ENCODE measurements around the gene ZNF439.
"Not testable (repeated sequence)": the region's sequence is repeated elsewhere in the genome, so short reads cannot be mapped to it uniquely, and the experiment has no call there.

ZNF439 gene

GRCh38 chr19:11848594-11849469 lies at the start of gene ZNF439:
TSS of gene ZNF439 (plus strand) at chr19:11848726. CDS start at chr19:11848868, 142 bp downstream.
- peak; percentile 93 for DNase-seq
- peak; percentile 99 for ATAC-seq

DNA sequence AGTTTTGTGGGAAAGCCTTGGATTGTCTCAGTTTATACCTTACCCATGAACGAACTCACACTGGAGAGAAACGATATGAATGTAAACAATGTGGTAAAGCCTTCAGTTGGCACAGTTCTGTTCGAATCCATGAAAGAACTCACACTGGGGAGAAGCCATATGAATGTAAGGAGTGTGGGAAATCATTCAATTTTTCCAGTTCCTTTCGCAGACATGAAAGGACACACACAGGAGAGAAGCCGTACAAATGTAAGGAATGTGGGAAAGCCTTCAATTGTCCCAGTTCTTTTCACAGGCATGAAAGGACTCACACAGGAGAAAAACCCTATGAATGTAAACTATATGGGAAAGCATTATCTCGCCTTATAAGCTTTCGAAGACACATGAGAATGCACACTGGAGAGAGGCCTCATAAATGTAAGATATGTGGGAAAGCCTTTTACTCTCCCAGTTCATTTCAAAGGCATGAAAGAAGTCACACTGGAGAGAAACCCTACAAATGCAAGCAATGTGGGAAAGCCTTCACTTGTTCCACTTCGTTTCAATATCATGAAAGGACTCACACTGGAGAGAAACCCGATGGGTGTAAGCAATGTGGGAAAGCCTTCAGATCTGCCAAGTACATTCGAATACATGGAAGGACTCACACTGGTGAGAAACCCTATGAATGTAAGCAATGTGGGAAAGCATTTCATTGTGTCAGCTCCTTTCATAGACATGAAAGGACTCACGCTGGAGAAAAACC lies 42.0 kb upstream of the ZNF439 start:
- no peak for ATAC-seq
- no peak for DNase-seq

DNA sequence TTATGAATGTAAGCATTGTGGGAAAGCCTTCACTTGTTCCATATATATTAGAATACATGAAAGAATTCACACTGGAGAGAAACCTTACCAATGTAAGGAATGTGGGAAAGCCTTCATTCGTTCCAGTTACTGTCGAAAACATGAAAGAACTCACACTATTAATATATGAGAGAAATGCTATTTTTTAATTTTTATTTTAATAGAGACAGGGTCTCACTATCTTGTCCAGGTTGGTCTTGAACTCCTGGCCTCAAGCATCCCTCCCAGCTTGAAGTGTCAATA lies 41.5 kb upstream of the ZNF439 start:
- DNase-seq (no peak), ATAC-seq (no peak)

DNA sequence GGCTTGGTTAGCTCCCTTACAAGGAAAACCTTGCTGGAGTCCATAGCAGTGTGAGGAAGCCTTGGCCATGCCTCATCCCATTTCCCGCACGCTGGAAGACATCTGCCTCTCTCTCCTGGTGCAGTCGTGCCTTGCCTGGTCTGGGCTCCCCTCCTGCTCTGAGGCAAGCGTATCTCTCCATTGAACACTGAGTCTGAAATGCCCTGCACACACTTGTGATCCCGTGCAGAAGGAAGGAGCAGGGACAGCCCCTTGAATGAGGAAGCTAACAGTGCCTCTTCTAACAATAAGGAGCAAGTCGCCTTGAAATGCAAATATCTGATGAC lies 34.9 kb upstream of the ZNF439 start:
- DNase-seq (no peak), ATAC-seq (peak; percentile 48)

DNA sequence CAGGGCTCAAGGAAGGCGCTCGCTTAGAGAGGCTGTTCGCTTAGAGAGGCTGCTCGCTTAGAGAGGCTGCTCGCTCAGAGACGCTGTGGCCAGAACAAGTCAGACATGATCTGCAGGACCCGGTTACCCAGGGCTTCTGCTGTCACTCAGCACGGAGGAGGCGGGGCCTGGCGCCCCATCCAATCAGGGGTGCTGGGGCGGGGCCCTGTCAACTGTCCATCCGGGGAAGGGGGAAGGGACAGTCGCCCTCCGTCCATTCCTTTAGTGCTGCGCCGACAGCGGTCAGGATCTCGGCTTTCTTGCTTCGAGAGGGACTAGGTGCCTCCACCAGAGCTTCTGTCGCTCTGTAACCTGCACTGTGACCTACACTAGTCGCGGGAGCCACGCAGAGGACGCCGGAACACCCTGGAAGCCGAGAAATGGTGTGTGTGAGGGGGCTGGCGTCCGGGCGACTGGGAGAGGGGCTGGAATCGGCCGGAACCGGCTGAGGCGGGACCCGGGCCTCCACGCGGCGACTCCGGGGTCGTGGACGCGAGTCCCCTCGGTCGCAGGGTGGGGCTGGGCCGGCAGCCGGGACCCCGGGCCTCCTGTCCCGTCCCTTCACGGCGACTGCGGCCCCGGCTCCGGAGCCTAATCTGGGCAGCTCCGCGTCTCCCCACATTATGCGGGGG lies 34.4 kb upstream of the ZNF439 start, which contains the start of gene ZNF440:
Gene ZNF440, plus strand, starts transcription at position 245 of the 671 bp plus-strand sequence. Its CDS starts 175 bp downstream, at position 420.
- peak; percentile 100 for ATAC-seq
- peak; percentile 93 for DNase-seq

DNA sequence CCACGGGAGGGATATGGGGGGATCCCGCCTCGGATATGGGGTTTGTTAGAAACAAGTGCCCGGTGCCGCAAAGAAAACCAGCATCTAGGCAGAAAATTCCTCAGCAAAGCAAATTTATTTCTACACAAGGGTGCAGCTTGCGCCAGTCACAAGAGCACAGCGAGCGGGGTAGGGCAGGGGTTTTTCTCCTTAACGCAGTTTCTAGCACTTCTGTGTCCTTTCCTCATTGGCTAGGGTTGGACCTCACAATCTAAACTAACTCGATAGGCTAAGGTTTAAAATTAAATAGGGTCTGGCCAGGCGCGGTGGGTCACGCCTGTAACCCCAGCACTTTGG lies 33.9 kb upstream of the ZNF439 start:
- no peak for ATAC-seq
- DNase-seq = no peak

DNA sequence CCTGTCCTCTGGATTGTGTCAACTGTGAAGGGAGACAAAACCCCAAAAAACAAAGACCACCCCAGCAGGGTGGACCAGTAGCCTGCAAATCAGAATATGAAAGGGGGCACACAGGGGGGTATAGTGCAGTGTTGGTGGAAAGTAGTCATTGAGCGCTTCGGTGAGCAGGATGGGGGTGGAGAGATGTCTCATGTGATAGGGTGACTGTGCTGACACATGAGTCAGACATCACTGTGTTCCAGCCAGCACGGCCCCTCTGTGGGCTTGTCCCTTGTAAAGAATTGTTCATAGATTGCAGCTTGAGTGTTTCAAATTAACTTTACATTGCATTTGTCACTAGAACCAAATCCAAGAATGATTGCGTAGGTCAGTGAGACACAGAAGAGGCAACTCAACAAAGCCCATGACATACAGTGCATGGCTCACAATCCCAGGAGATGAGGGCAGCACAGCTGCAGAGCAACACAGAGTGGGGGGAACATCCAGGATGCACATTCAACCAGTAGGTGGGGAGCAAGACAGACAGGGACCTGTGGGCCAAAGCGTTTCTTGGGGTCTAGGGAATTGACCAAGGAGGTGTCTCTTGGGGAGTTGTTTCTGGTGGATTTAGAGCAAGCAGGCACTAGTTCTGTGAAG lies 26.9 kb upstream of the ZNF439 start:
- ATAC-seq (peak; percentile 46), DNase-seq (no peak)

- DNase-seq = not testable (repeated sequence)
- ATAC-seq = peak; percentile 23
These were observed 19.3 kb upstream of the ZNF439 start for GRCh38 chr19:11828957-11829876.

DNA sequence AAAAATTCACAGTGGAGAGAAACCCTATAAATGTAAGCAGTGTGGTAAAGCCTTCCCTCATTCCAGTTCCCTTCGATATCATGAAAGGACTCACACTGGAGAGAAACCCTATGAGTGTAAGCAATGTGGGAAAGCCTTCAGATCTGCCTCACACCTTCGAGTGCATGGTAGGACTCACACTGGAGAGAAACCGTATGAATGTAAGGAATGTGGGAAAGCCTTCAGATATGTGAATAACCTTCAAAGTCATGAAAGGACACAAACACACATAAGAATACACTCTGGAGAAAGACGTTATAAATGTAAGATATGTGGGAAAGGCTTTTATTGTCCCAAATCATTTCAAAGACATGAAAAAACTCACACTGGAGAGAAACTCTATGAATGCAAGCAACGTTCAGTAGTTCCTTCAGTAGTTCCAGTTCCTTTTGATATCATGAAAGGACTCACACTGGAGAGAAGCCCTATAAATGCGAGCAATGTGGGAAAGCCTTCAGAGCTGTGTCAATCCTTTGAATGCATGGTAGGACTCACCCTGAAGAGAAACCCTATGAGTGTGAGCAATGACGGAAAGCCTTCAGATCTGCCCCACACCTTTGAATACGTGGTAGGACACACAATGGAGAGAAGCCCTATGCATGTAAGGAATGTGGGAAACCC lies 16.1 kb upstream of the ZNF439 start:
- DNase-seq (no peak), ATAC-seq (no peak)

- no peak for DNase-seq
- ATAC-seq = no peak
These were observed 15.0 kb upstream of the ZNF439 start for GRCh38 chr19:11833541-11833940.

- not testable (repeated sequence) for DNase-seq, ATAC-seq
These were observed 12.9 kb upstream of the ZNF439 start for GRCh38 chr19:11835626-11836066.

GRCh38 chr19:11843722-11844121 lies 4.8 kb upstream of the ZNF439 start:
- no peak for DNase-seq

DNA sequence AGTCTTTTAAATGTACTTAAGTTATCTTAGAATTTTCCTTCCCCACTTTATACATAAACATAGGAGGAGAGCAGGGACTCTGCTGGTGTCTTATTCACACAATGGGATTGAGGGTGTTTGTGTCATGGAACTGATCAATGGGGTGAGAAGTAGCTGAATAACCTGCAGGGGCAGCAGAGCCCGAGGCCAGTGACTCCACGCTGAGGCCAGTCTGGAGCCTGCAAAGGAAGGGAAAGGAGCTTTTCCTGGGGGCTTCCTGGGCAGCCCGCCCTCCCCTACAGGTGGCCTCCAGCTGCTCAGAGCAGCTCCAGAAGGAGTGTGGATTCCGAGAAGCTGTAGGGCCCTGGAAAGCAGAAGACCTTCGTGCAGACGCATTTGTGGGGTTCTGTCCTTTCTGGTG lies 911 bp upstream of the ZNF439 start:
- DNase-seq, ATAC-seq: not testable (repeated sequence)

More at GRCh38 chr19:11843722-11844121, 4.8 kb upstream of the ZNF439 start:
- no peak for ATAC-seq

GRCh38 chr19:11848200-11848593 lies 329 bp upstream of the ZNF439 start:
- ATAC-seq = no peak
- DNase-seq = no peak

- DNase-seq, ATAC-seq: not testable (repeated sequence)
These were observed 1.8 kb downstream of the ZNF439 start for GRCh38 chr19:11850289-11850688.

- ATAC-seq (no peak), DNase-seq (no peak)
These were observed 4.8 kb downstream of the ZNF439 start for GRCh38 chr19:11853358-11853757.

- ATAC-seq (no peak), DNase-seq (no peak)
These were observed 8.2 kb downstream of the ZNF439 start for GRCh38 chr19:11856596-11857250.

DNA sequence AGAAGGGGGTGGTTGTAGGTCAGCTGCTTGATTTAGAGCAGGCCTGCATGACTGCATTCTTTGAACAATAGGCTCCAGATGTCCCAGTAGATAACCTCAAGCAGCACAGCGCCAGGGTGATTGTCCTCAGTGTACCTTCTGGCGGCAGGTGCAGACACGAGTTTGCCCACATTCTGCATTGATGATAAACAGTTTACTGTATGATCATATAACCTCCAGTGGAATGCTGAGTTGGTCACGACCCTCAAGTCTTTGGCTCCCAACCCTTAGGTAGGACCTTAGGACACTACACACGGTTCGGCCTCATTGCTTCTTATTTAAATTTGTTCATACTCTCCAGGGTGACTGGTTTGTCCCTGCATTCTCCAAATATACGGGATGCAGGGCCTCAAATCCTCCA lies 12.2 kb downstream of the ZNF439 start:
- no peak for DNase-seq
- no peak for ATAC-seq

DNA sequence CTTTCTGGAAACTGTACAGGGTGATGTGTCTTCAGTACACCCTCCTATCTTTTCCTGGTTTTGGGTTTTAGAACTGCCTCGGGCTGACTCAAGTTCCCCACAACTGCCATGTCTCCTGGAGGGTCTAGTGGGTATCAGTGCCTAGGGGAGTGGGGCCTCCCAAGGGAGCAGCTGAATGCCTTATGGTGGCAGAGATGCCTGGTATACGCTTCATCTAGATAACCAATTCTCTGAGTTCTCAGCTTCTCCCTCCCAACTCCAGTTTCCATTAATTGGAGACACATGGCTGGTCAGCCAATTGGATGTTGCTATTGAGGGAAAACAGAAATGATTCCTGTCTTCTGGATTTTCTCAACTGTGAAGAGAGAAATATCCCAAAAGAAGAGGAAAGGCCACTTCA lies 12.8 kb downstream of the ZNF439 start:
- ATAC-seq (no peak), DNase-seq (no peak)

GRCh38 chr19:11867766-11868165 lies 19.2 kb downstream of the ZNF439 start:
- ATAC-seq, DNase-seq: not testable (repeated sequence)
